ENCODE measurements around the gene PATZ1. TPM values are rescaled to one million over a fixed set of nuclear protein-coding genes. Genes with fewer than 3 reads are reported as not detected.

PATZ1 gene
- total RNA-seq, 1 experiment from 2014 or later: 120 TPM

DNA sequence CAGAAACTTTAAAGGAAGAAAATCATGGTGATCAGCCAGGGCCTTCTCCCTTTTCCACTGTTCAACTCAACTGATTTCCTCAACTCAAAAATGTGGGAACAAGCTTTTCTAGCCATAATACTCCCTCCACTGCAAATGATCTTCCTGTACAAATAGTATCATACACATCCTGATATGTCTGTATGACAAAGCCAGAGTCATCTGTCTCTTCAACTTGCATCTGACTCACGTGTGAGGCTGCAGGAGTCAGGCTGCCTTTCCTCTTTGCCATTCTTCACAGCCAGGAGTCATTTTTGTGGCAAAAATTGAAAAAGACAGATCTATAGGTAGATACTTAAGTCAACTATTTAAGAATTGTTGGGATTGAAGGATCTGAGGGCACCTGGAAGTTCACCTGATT is 13.3 kb downstream of the PATZ1 start:
- Histone ChIP-seq H3K23me2 (ENCODE audit: insufficient read length, low read depth, low read length, poor library complexity, severe bottlenecking) (no peaks in the 10 kb centered on the region), H4K91ac (ENCODE audit: insufficient read length, low read depth, low read length) (no peak overlapping the region), H3K23ac (ENCODE audit: insufficient read length, low read depth, low read length) (no peak overlapping the region), H3K27me3 (ENCODE audit: insufficient read depth, low read length) (no peaks in the 10 kb centered on the region), H2BK15ac (ENCODE audit: low read depth, low read length) (no peak overlapping the region), H2BK120ac (ENCODE audit: low read depth, low read length, poor library complexity, severe bottlenecking) (no peak overlapping the region), H3K14ac (ENCODE audit: insufficient read depth, low read length) (no peak overlapping the region), H3K4me2 (ENCODE audit: insufficient read depth, insufficient read length, low read length) (no peak overlapping the region), H3K56ac (ENCODE audit: insufficient read length, low read depth, low read length) (no peak overlapping the region), H3K4ac (ENCODE audit: low read depth, low read length) (no peak overlapping the region), H3K9me3 (ENCODE audit: control insufficient read depth, low read depth, low read length) (no peaks in the 10 kb centered on the region), H4K20me1 (ENCODE audit: control insufficient read depth, insufficient read depth, insufficient read length) (no peaks in the 10 kb centered on the region), H3K27ac (ENCODE audit: insufficient read length, low read depth, low read length) (no peak overlapping the region), H2AFZ (ENCODE audit: low read length) (no peak overlapping the region), H2BK12ac (ENCODE audit: insufficient read length, low read depth, low read length) (no peak overlapping the region), H3K9ac (ENCODE audit: extremely low read depth, insufficient read length, low read length) (no peak overlapping the region), H2AK5ac (ENCODE audit: insufficient read length, low read length) (no peak overlapping the region), H3K18ac (ENCODE audit: insufficient read length, low read depth, low read length) (no peak overlapping the region), H3K4me1 (ENCODE audit: insufficient read depth, low read length) (no peaks in the 10 kb centered on the region), H3K79me2 (ENCODE audit: insufficient read depth, low read length) (no peaks in the 10 kb centered on the region; the same call in 1 of the 2 replicates), H4K5ac (ENCODE audit: insufficient read length, low read depth, low read length) (no peak overlapping the region), H2BK5ac (ENCODE audit: insufficient read length, low read length) (no peak overlapping the region), H2BK20ac (ENCODE audit: low read depth, low read length, poor library complexity, severe bottlenecking) (no peak overlapping the region), H3T11ph (ENCODE audit: low read length) (no peak overlapping the region), H3K79me1 (ENCODE audit: insufficient read depth, low read depth, low read length, poor library complexity, severe bottlenecking) (peaks cover 3% of the 10 kb centered on the region), H4K8ac (replicated peaks; ENCODE audit: insufficient read length, low read depth, low read length) (no peak overlapping the region)
- Mint-ChIP-seq H3K4me1 (peaks cover 14 to 20% of the 10 kb centered on the region in 2 experiments), H3K9me3 (no peaks in the 10 kb centered on the region), H3K4me3 (no peak overlapping the region), H3K36me3 (ENCODE audit: insufficient read depth in 1 of 3, low read depth in 3 of 3) (peaks cover 50 to 94% (median 91%) of the 10 kb centered on the region in 3 experiments), H3K27me3 (ENCODE audit: low read depth) (no peaks in the 10 kb centered on the region), H3K27ac (no peak overlapping the region; a peak in 1 of 7 replicates)
- TF ChIP-seq, protein P1, sequence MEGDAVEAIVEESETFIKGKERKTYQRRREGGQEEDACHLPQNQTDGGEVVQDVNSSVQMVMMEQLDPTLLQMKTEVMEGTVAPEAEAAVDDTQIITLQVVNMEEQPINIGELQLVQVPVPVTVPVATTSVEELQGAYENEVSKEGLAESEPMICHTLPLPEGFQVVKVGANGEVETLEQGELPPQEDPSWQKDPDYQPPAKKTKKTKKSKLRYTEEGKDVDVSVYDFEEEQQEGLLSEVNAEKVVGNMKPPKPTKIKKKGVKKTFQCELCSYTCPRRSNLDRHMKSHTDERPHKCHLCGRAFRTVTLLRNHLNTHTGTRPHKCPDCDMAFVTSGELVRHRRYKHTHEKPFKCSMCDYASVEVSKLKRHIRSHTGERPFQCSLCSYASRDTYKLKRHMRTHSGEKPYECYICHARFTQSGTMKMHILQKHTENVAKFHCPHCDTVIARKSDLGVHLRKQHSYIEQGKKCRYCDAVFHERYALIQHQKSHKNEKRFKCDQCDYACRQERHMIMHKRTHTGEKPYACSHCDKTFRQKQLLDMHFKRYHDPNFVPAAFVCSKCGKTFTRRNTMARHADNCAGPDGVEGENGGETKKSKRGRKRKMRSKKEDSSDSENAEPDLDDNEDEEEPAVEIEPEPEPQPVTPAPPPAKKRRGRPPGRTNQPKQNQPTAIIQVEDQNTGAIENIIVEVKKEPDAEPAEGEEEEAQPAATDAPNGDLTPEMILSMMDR (conservative IDR thresholded peaks at IDR 0.05): no peak
- WGBS (ENCODE audit: extremely low coverage, insufficient read length, low lambda C conversion rate): no CpG with 5 or more reads among the region's 1 CpG
- no peak for DNase-seq
